ENCODE data around the gene BBS4. TPM values are rescaled to one million over a fixed set of nuclear protein-coding genes. Genes with fewer than 3 reads are reported as not detected.

The BBS4 gene
- total and polyA plus RNA-seq, 2 donors (not counting 3 experiments of a cell fraction or from before 2014, with no cell fraction given), result 6.8 to 7.5 TPM

GRCh38 chr15:72754096-72754495 lies 68.1 kb downstream of the BBS4 start:
- Histone ChIP-seq H3K4me2 (ENCODE audit: insufficient read depth, low read length) (no peak overlapping the region), H4K20me1 (replicated peaks; ENCODE audit: control insufficient read depth, extremely low read depth, insufficient read depth, low read length) (no peaks in the 10 kb centered on the region), H3K27ac (ENCODE audit: insufficient read depth, low read depth, low read length) (no peak overlapping the region), H3K36me3 (ENCODE audit: control insufficient read depth in 2 of 2, extremely low read depth in 1 of 2, insufficient read depth in 2 of 2, low read length in 2 of 2) (peaks cover 0 to 10% of the 10 kb centered on the region in 2 experiments), H3K9ac (replicated peaks; ENCODE audit: extremely low read depth, insufficient read depth, low read length) (no peak overlapping the region), H3K9me3 (replicated peaks; ENCODE audit: control insufficient read depth, insufficient read depth, low read length) (no peaks in the 10 kb centered on the region), H3K4me1 (ENCODE audit: control insufficient read depth, extremely low read depth, insufficient read depth, low read length) (peaks cover 17% of the 10 kb centered on the region), H3K9me1 (replicated peaks; ENCODE audit: control insufficient read depth, extremely low read depth, insufficient read depth, low read length) (no peaks in the 10 kb centered on the region), H3K27me3 (ENCODE audit: control insufficient read depth in 2 of 2, insufficient read depth in 2 of 2, low read length in 2 of 2) (no peaks in the 10 kb centered on the region), H2AFZ (ENCODE audit: low read depth, low read length) (no peak overlapping the region), H3K4me3 (replicated peaks in 1 of 3; ENCODE audit: insufficient read depth in 1 of 3, low read depth in 1 of 3, low read length in 3 of 3) (no peak overlapping the region), H3K79me2 (ENCODE audit: control insufficient read depth, insufficient read depth, low read length) (no peaks in the 10 kb centered on the region)
- dilution Hi-C loops (cut with MboI; ENCODE audit: extremely low pct_ligation_motif_present, low sequenced_read_pairs) (no loop called here), intact Hi-C loops (cut with micrococcal nuclease) (no loop called here)
- ChIA-PET POLR2A (no interaction called here), CTCF (interaction anchor here (6.9 kb wide), 1 partner anchor 32 kb away, joined by 46 read pairs; no protein-coding TSS in a partner anchor)
- no peak for TF ChIP-seq MYC (IDR thresholded peaks at IDR 0.05; ENCODE audit: low read depth, low read length)
- no peak for TF ChIP-seq FOS (IDR thresholded peaks at IDR 0.05; ENCODE audit: borderline replicate concordance, insufficient read depth, low read length)
- no peak for TF ChIP-seq GATA2 (IDR thresholded peaks at IDR 0.05; ENCODE audit: insufficient read depth, insufficient read length, low read depth, low read length)
- TF ChIP-seq EZH2 (IDR thresholded peaks at IDR 0.05; ENCODE audit: borderline replicate concordance, low read depth, low read length, severe bottlenecking), result no peak
- BruUV-seq (replicated peaks), result no TSS peak
- FAIRE-seq (no peak), DNase-seq (ENCODE audit: low read depth, low spot score) (no peak)

GRCh38 chr15:72758182-72758581 lies 72.2 kb downstream of the BBS4 start:
- BruUV-seq (replicated peaks), result no TSS peak
- TF ChIP-seq FOS (IDR thresholded peaks at IDR 0.05; ENCODE audit: borderline replicate concordance, insufficient read depth, low read length), result peak; percentile 51
- no peak for TF ChIP-seq CTCF (IDR thresholded peaks at IDR 0.05; ENCODE audit: extremely low read depth in 1 of 2, insufficient read depth in 1 of 2, low read depth in 1 of 2, low read length in 2 of 2)
- no peak for TF ChIP-seq POLR2AphosphoS5 (IDR thresholded peaks at IDR 0.05; ENCODE audit: insufficient read depth, low read depth, low read length)
- ChIA-PET CTCF (interaction anchor here (0.8 kb wide), 2 partner anchors 36 to 72 kb away, joined by 3 to 5 read pairs; partner anchors contain the start of genes BBS4 and HIGD2B), POLR2A (no interaction called here)
- no peak overlapping the region for H2AFZ ChIP-seq (ENCODE audit: low read depth, low read length)
- peaks cover 0 to 10% of the 10 kb centered on the region in 2 experiments for H3K36me3 ChIP-seq (ENCODE audit: control insufficient read depth in 2 of 2, extremely low read depth in 1 of 2, insufficient read depth in 2 of 2, low read length in 2 of 2)
- intact Hi-C loops (cut with micrococcal nuclease) (no loop called here), dilution Hi-C loops (cut with MboI; ENCODE audit: extremely low pct_ligation_motif_present, low sequenced_read_pairs) (no loop called here)
- no peaks in the 10 kb centered on the region for H4K20me1 ChIP-seq (replicated peaks; ENCODE audit: control insufficient read depth, extremely low read depth, insufficient read depth, low read length)
- no peaks in the 10 kb centered on the region for H3K9me1 ChIP-seq (replicated peaks; ENCODE audit: control insufficient read depth, extremely low read depth, insufficient read depth, low read length)
- H3K4me1 ChIP-seq (ENCODE audit: control insufficient read depth, extremely low read depth, insufficient read depth, low read length), result peaks cover 11% of the 10 kb centered on the region
- FAIRE-seq (peak; percentile 84), DNase-seq (ENCODE audit: low read depth, low spot score) (peak; percentile 68)
- H3K4me2 ChIP-seq (ENCODE audit: insufficient read depth, low read length), result no peak overlapping the region
- H3K27me3 ChIP-seq (ENCODE audit: control insufficient read depth in 2 of 2, insufficient read depth in 2 of 2, low read length in 2 of 2), result no peaks in the 10 kb centered on the region
- no peak overlapping the region for H3K9ac ChIP-seq (replicated peaks; ENCODE audit: extremely low read depth, insufficient read depth, low read length)
- H3K9me3 ChIP-seq (replicated peaks; ENCODE audit: control insufficient read depth, insufficient read depth, low read length), result no peaks in the 10 kb centered on the region
- H3K79me2 ChIP-seq (ENCODE audit: control insufficient read depth, insufficient read depth, low read length), result no peaks in the 10 kb centered on the region
- peak overlapping the region; percentile 67 for H3K27ac ChIP-seq (ENCODE audit: insufficient read depth, low read depth, low read length)
- no peak overlapping the region for H3K4me3 ChIP-seq (replicated peaks in 1 of 3; ENCODE audit: insufficient read depth in 1 of 3, low read depth in 1 of 3, low read length in 3 of 3)
